ENCODE results near the gene CELF2. TPM values are rescaled to one million over a fixed set of nuclear protein-coding genes. Genes with fewer than 3 reads are reported as not detected.
A peak's percentile ranks its signal among the peaks of the same experiment; 100 is the strongest.

Gene CELF2
- total RNA-seq, 1 donor from 2014 or later: 77.6 TPM

DNA sequence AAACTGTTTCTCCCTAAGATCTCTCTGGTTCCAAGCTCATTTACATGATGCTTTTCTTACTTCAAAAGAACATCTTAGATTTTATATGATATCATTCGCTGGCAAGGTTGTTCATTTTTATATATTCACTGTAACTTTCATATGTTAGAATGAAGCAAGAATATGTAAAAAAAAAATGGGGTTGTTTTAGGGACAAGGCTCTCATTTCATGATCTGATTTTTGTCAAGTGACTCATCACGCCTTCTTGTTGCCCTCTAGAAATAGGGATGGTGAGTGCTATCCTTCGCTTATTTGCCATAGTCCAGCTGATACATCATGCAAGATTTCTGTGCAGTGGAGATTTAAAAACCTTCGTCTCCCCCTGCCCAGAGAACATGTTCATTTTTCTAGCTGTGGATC, 14.0 kb upstream of the CELF2 start:
- Mint-ChIP-seq H3K9me3 (no peaks in the 10 kb centered on the region), H3K27ac (ENCODE audit: unreplicated experiment) (no peak overlapping the region), H3K27me3 (ENCODE audit: low read depth) (no peaks in the 10 kb centered on the region), H3K4me1 (peaks cover 54% of the 10 kb centered on the region), H3K36me3 (ENCODE audit: low read depth) (no peaks in the 10 kb centered on the region), H3K4me3 (no peak overlapping the region)
- DNase-seq (ENCODE audit: low read depth, low spot score): no peak
- no peak for TF ChIP-seq CTCF (conservative IDR thresholded peaks at IDR 0.05)

GRCh38 chr10:11004144-11005077, 13.3 kb upstream of the CELF2 start:
- TF ChIP-seq CTCF (conservative IDR thresholded peaks at IDR 0.05): no peak
- Mint-ChIP-seq H3K4me1 (peaks cover 61% of the 10 kb centered on the region), H3K4me3 (peak overlapping the region; percentile 96), H3K9me3 (no peaks in the 10 kb centered on the region), H3K27ac (ENCODE audit: unreplicated experiment) (no peak overlapping the region), H3K27me3 (ENCODE audit: low read depth) (no peaks in the 10 kb centered on the region), H3K36me3 (ENCODE audit: low read depth) (peaks cover 2% of the 10 kb centered on the region)
- DNase-seq (ENCODE audit: low read depth, low spot score): no peak

- Mint-ChIP-seq H3K36me3 (ENCODE audit: low read depth) (peaks cover 2% of the 10 kb centered on the region), H3K27me3 (ENCODE audit: low read depth) (no peaks in the 10 kb centered on the region), H3K4me3 (peak overlapping the region; percentile 96), H3K9me3 (no peaks in the 10 kb centered on the region), H3K27ac (ENCODE audit: unreplicated experiment) (peak overlapping the region; percentile 94), H3K4me1 (peaks cover 67% of the 10 kb centered on the region)
- TF ChIP-seq CTCF (conservative IDR thresholded peaks at IDR 0.05): no peak
- DNase-seq (ENCODE audit: low read depth, low spot score): no peak
These were observed 11.8 kb upstream of the CELF2 start for GRCh38 chr10:11005725-11006427.

GRCh38 chr10:11006428-11006825, 11.2 kb upstream of the CELF2 start:
- DNase-seq (ENCODE audit: low read depth, low spot score): no peak
- Mint-ChIP-seq H3K4me1 (peaks cover 73% of the 10 kb centered on the region), H3K9me3 (no peaks in the 10 kb centered on the region), H3K27me3 (ENCODE audit: low read depth) (no peaks in the 10 kb centered on the region), H3K4me3 (peak overlapping the region; percentile 96), H3K27ac (ENCODE audit: unreplicated experiment) (no peak overlapping the region), H3K36me3 (ENCODE audit: low read depth) (peaks cover 2% of the 10 kb centered on the region)
- TF ChIP-seq CTCF (conservative IDR thresholded peaks at IDR 0.05): no peak

- no peaks in the 10 kb centered on the region for H3K9me3 Mint-ChIP-seq
- DNase-seq (ENCODE audit: low read depth, low spot score): no peak
- no peak overlapping the region for H3K27ac Mint-ChIP-seq (ENCODE audit: unreplicated experiment)
- H3K4me3 Mint-ChIP-seq: peak overlapping the region; percentile 71
- no peak for TF ChIP-seq CTCF (conservative IDR thresholded peaks at IDR 0.05)
- peaks cover 81% of the 10 kb centered on the region for H3K4me1 Mint-ChIP-seq
- H3K27me3 Mint-ChIP-seq (ENCODE audit: low read depth): no peaks in the 10 kb centered on the region
- peaks cover 2% of the 10 kb centered on the region for H3K36me3 Mint-ChIP-seq (ENCODE audit: low read depth)
These were observed 10.1 kb upstream of the CELF2 start for GRCh38 chr10:11007476-11008020.
